ENCODE data around the gene PLA2G1B.
A peak's percentile ranks its signal among the peaks of the same experiment; 100 is the strongest.
"Not testable (repeated sequence)": the region's sequence is repeated elsewhere in the genome, so short reads cannot be mapped to it uniquely, and the experiment has no call there.

DNA sequence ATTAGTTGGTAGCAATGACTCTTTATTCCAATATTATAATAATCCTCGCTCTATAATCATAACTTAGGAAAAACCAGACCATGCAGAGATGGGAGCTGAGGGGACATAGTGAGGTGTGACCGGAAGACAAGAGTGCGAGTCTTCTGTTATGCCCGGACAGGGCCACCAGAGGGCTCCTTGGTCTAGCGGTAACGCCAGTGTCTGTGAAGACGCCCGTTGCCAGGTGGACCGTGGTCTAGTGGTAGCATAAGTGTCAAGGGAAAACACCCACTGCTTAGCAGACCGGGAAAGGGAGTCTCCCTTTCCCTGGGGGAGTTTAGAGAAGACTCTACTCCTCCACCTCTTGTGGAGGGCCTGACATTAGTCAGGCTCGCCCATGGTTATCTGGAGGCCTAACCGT lies 7.9 kb upstream of the PLA2G1B start:
- TF ChIP-seq, protein P1, sequence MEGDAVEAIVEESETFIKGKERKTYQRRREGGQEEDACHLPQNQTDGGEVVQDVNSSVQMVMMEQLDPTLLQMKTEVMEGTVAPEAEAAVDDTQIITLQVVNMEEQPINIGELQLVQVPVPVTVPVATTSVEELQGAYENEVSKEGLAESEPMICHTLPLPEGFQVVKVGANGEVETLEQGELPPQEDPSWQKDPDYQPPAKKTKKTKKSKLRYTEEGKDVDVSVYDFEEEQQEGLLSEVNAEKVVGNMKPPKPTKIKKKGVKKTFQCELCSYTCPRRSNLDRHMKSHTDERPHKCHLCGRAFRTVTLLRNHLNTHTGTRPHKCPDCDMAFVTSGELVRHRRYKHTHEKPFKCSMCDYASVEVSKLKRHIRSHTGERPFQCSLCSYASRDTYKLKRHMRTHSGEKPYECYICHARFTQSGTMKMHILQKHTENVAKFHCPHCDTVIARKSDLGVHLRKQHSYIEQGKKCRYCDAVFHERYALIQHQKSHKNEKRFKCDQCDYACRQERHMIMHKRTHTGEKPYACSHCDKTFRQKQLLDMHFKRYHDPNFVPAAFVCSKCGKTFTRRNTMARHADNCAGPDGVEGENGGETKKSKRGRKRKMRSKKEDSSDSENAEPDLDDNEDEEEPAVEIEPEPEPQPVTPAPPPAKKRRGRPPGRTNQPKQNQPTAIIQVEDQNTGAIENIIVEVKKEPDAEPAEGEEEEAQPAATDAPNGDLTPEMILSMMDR (IDR thresholded peaks at IDR 0.05), result peak; percentile 47 to 73 (median 67)
- not testable (repeated sequence) for TF ChIP-seq POLR2A (IDR thresholded peaks at IDR 0.05; ENCODE audit: low read depth); EP300 (IDR thresholded peaks at IDR 0.05); POLR2AphosphoS5 (IDR thresholded peaks at IDR 0.05)
